NCI-H446 treated with DMSO at 0.1 percent for 48 hours (cell line): ENCODE data around the gene EMID1.
"Not testable (repeated sequence)": the region's sequence is repeated elsewhere in the genome, so short reads cannot be mapped to it uniquely, and the experiment has no call there.

Experiments used
- DNase-seq: peaks from one replicate; lab custom pipeline; 2025; lab: John Stamatoyannopoulos, UW

Gene EMID1

GRCh38 chr22:29211466-29211865 is 5.8 kb downstream of the EMID1 start:
- DNase-seq, result no peak

- no peak for DNase-seq
Observed at GRCh38 chr22:29212743-29213142, 7.0 kb downstream of the EMID1 start.

- DNase-seq, result no peak
Observed at GRCh38 chr22:29213493-29213892, 7.8 kb downstream of the EMID1 start.

- no peak for DNase-seq
Observed at GRCh38 chr22:29214232-29214631, 8.5 kb downstream of the EMID1 start.

GRCh38 chr22:29215012-29215860 is 9.5 kb downstream of the EMID1 start:
- DNase-seq, result no peak

GRCh38 chr22:29216011-29216872 is 10.5 kb downstream of the EMID1 start:
- DNase-seq, result no peak

- no peak for DNase-seq
Observed at GRCh38 chr22:29216873-29217666, 11.4 kb downstream of the EMID1 start.

- DNase-seq, result no peak
Observed at GRCh38 chr22:29217827-29218757, 12.4 kb downstream of the EMID1 start.

GRCh38 chr22:29218758-29219408 is 13.2 kb downstream of the EMID1 start:
- DNase-seq, result no peak

GRCh38 chr22:29219409-29219782 is 13.7 kb downstream of the EMID1 start:
- DNase-seq, result not testable (repeated sequence)

- DNase-seq, result no peak
Observed at GRCh38 chr22:29219881-29220670, 14.4 kb downstream of the EMID1 start.

- DNase-seq, result no peak
Observed at GRCh38 chr22:29224121-29224858, 18.6 kb downstream of the EMID1 start.

GRCh38 chr22:29224859-29225410 is 19.2 kb downstream of the EMID1 start:
- DNase-seq, result no peak

- DNase-seq, result no peak
Observed at GRCh38 chr22:29225422-29226090, 19.9 kb downstream of the EMID1 start.

GRCh38 chr22:29226351-29226981 is 20.8 kb downstream of the EMID1 start:
- no peak for DNase-seq

- no peak for DNase-seq
Observed at GRCh38 chr22:29230972-29231875, 25.5 kb downstream of the EMID1 start.
